ENCODE measurements around the gene UBAC1.
"Not testable (repeated sequence)": the region's sequence is repeated elsewhere in the genome, so short reads cannot be mapped to it uniquely, and the experiment has no call there.

UBAC1 gene

DNA sequence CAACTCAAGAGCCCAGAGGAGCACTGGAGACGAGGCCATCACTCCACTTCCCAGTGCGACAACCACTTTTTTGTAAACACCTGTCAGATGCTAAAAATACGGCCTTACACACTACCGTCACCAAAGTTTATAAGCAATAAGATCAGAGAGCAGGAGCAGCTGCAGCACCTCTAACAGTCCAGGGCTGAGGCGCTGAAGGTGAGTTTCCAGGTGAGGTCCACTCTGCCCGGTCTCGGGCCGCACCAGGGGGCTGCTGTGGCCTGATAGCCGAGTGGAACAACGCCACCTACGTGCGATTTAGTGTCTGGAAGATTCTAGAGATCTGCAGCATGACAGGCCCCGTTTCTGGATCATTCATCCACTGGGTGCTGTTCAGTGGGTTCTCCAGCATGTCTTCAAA lies 28.1 kb downstream of the UBAC1 start:
- no peak for DNase-seq

DNA sequence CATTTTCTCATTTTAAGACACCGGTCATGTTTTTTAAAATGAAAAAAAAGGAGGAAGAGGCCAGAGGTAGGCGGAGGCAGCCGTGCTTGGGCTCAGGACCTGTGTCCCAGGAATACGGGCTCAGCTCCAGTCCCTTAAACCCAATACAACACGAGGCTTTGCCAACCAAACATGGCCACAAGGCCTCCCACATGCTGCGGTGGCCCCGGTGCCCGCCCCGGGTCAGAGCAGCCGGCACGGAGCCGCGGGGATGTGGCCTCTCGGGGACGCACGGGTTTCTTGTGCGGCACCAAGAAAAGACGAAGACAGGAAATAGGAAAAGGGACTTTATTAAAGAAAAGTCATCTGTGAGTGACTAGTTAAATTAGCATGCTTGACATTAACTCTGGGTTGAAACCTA lies 28.5 kb downstream of the UBAC1 start:
- no peak for DNase-seq

DNA sequence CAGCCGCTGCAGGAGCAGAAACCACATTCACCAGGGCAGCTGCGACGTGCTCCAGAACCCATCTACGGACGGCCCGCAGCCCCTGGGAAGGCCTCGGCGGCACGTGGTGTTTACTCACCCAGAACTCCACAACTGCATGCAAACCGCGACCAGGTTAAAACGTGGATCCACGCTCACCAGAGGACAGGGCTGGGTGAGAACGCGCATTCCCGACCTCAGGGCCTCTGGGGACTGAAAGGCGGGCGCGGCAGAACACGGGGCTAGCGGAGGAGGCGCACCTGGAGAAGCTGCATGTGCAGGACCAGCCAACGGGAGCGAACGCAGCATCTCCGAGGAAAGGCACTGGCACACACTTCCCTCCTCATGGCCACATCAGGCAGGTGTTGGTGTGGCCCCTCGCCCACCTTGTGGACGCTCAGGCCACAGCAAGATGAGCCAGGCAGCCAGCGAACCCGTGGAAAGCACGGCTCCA lies 29.8 kb downstream of the UBAC1 start:
- DNase-seq: no peak

DNA sequence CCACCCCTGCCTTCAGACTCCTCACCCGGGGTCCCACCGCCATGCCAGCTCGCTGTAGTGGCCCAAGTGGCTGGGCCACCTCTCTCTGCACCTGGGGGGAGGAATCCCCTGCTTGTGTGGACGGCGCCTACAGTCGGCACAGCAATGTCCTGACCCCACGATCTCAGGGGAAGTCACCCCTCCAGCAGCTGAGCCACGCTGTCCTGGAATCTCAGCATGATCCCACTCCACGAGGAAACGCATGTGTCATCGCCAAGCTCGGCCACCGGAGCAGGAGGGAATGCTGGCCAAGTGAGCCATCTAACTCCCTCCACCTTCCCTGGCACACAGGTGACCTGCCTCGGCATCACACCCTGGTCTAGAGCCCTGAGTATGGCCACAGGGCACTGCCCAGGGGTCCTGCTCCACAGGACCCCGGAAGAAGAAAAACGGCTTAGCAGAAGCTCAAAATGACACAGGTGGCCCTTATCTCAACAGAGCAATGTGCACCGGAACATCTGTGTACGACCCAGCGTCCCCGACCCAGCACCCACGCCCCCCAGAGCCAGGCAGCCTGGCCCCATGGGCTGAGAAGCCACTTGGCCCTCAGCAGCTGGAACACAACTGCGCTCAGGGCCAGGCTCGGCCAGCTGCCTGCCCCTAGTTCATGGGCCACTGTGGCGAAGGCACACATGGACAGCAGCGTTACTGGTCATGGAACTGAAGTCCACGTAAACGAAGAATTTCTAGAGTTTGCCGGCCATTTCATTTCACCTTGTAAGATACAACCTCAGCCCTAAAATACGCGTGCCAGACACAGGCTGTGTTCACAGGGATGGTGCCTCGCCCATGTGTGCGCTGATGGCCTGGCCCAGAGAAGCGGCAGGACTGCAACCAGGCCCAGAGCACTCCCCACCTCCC lies 30.5 kb downstream of the UBAC1 start:
- DNase-seq: no peak

DNA sequence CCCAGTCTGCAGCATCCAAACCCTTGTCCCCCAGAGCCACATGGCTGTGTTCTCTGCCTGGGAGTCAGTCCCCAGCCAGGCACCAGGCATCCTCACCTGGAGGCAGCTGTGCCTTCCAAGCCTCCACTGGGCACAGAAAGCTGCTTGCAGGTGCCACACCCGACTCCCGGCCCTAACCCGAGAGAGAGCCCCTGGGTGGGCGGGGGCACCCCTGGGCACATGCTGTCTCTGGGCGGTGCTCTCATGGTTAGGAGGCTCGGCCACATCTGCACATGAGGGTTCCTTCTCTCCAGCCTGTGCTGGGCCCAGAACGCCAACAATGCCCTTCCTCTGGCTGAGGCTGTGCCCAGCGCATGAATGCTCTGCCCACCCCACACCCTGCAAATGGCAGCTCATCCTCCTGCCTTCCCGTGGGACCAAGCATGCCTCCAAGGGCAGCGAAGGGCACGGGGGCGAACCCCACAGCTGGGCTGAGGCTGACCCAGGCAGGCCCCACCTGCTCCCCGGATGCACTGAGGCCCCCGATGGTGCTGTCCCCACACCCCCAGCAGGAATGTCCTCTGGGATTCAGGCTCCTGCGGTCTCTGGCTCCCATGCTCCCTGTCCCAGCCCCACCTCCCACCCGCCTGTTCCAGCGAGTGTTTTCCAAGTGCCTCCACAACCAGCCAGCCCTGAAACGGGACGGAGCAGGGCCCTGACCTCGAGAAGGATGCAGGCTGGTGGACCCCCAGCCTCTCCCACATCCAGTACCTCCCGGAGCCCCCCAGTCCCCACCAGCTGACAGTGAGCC lies 31.3 kb downstream of the UBAC1 start:
- no peak for DNase-seq

DNA sequence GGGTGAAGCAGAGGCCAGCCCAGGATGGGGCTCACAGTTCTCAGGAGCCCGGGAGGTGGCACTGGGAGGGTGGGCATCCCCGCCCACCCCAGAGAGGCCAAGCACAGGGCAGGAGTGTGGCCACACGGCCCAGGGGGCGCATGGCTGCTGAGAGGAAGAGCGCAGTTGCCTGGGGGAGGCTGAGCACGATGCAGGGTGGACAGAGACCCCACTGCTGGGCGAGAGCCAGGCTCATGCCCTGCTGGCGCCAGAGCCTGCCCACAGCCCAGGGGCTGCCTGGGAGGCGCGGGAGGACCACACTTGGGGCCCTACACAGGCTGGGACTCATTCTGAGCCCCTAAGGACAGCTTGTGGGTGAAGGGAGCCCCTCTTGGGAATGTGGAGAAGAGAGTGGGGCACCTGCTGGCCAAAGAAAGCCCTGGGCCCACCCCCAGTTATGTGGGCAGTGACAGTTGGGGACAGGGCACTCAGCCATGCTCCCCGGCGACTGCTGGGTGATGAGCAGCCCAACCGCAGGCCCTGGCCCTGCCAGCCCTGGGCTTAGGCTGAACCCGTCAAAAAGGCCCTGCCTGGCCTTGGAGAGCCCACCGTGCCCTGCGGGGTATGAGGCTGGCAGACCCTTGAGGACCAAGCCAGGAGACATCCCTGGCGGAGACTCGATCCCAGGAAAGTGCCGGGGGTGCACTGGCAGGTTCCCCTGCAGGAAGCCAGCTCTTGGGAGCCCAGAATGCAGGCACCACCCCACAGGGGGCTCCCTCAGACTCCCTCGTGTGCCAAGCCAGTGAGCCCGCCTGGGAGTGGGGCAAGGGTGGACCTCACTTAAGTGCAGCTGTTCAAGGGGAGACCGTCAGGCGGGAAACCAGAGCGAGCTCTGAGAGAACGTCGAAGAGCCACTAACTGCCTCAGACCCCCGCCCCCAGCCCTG lies 32.2 kb downstream of the UBAC1 start:
- no peak for DNase-seq

DNA sequence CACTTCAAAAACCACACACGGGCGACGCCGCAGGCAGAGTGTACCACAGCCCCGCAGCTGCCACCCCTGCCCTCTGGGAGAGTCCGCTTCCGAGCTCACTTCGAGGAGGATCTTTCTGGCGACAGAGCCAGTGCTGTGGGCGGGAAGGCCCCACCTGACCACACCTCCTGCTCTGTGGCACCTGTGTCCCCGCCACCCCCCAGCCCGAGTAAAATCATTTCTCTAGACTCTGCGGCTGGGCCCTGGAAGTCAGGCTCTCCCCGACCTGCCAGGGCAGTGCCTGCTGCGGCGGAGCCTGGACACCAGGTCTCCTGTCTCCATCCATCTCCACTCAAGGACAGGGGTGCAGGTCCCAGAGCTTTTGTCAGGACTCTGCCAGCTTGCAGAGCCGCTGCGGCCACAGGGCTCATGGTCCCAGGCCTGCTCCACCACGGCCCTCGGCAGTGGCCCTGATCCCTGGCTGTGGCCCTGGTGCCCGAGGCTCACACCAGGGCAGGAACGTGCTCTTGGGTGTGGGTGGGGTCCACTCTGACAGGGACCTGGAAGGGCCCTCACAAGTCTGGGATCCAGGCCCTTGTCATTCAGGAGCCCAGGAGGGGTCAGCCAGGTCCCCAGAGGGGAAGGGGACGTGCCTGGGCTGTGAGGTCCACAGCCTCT lies 33.0 kb downstream of the UBAC1 start:
- no peak for DNase-seq

DNA sequence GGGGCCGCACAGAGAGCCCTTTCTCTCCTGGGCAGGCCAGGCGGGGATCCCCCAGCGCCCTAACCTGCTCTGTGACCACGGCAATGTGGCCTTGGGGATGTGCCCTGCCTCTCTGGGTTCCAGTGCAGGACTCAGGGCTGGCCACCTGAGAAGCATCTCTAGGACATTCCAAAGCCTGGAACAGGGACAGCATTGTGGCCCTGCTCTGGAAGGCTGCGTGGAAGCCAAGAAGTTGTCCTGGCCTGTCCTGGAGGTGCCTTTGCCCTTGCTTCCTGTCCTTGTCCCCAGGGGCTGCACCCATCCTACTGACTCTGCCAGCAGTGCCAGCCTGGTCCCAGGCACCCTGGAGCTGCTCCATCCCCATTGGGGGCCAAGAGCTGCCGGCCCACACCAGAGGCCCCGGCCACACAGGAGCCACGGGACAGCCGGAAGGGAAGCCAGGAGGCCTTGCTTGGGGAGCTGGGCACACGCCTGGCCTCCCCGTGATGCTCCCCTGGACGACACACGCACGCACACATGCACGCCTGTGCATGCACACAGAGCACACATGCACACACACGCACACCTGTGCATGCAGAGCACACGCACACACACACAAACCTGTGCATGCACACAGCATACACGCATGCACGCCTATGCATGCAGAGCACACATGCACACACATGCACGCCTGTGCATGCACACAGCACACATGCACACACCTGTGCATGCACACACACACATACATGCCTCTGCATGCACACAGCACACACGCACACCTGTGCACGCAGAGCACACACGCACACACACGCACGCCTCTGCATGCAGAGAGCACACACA lies 33.8 kb downstream of the UBAC1 start:
- no peak for DNase-seq

DNA sequence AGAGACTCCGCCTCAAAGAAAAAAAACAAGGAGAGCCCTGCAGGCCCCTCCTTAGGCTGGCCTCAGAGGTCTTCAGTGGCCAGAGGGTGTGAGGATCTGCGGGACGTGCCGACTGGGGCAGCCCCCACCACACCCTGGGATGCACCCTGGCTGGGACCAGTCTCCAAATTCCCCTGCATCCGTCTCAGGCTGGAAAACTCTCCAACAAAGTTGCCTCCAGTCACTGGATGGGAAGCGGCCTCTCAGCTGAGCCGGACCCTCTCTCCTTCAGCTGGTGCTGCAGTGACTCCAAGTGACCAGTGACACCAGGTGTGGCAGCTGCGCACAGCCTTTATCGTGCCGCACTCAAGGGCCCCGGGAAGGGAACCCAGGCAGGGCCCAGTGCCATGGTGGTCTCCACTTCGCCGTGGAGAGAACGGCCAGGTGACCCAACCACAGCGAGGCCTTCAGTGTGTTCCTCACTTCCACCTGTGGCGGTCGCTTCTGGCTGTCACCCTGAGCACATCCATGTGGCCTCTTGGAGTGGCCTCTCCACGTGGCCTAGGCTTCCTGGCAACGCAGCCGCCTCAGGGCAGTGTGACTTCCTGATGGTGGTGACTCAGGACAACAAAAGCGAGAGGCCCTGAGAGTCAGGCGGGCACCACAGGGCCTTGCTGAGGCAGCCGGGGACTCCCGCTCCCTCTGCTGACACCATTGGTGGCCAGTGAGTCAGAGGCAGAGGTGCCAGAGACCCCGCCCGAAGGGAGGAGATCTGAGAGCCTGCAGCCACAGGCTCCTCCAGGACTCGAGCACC lies 34.6 kb downstream of the UBAC1 start:
- peak; percentile 82 for DNase-seq

DNA sequence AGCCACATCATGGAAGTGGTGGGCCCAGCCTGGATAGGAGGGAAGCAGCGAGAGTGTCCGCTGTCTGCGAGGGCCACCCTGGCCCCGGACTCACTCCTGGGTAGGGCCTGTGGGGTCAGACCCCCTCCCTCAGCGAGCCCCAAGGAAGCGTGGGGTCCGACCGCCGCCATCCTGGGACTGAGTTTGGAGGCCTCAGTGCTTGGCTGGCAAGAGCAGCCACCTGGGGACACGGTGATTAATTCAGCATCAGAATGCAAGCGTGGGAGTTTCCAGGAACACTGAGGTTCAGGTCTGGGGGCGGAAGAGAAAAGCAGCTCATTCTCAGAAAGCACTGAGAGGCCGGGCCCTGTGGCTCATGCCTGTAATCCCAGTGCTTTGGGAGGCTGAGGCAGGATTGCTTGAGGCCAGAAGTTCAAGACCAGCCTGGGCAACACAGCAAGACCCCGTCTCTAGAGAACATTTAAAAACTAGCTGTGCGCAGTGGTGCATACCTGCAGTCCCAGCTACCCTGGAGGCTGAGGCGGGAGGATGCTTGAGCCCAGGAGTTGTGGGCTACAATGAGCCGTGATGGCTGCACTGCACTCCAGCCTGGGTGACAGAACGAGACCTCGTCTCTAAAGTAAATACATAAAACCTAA lies 35.6 kb downstream of the UBAC1 start:
- no peak for DNase-seq

DNA sequence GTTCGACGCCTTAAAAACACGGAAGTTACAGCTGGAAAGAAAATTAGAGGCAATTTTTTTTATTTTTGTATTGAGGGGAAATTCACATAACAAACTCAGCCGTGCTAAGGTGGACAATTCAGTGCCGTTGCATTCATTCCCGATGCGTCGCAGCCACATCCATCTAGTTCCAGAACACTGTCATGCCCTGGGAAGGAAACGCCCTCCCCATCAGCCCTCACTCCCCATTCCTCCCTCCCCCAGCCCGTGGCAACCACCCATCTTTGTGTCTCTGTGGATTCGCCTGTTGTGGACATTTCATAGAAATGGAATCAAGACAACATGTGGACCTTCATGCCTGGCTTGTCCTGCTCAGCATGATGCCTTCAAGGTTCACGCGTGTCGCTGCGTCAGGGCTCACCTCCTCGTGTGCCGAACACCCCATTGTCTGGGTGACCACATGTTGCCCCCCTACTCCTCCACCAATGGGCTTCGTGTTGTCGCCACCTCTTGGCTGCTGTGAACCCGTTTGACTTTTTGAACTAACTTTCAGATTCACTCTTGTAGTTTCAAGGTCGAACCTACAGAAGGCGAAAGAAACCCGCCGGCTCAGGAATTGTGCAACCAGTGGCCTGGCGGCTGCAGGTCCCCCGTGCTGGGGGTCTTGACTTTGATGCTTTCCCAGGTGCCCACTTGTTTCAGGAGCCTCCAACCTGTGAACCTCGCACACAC lies 36.4 kb downstream of the UBAC1 start:
- no peak for DNase-seq

DNA sequence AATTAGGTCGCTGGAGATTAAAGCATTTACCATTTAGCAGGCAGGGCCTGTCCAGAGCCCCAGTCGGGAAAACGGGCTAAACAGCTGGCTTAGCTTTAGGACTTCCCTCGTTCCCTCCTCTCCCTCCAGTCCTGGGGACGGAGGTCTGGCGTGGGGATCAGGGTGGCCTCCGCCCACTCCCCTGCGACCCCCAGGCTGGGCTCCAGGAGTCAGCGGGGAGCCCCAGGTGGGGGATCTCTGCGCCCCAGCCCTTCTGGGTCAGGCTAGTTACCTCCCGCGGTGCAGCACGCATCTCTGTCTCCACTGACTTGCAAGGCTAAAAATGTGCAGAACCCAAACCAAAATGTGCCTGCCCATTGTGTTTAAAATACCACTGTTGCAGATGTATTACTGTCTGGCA lies 37.7 kb downstream of the UBAC1 start:
- DNase-seq: no peak

DNA sequence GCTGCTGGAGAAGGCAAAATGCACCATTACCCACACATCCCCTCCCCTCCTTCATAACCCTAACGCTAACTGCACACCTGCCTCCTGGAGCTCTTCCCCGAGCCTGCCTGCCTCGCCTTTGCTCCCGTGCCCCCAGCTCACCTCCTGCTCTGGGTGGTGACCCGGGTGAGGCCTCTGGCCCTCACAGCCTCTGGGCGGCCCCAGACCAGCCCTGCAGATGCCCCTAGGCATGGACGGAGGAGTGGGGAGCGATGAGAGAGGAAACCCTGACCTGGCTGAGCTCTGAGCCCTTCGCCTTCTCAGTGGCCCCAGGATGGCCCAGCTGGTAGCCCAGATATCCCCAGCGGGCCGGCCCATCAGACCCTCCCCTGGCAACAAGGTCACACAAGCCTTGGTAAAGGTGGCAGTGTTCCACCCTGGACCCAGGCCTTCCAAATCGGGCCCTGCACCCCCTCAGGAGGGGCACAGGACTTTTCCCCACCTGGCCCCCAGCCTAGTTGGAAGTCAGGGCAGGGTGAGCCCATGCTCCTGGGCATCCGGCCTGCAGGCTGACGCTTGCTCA lies 39.3 kb downstream of the UBAC1 start:
- no peak for DNase-seq

DNA sequence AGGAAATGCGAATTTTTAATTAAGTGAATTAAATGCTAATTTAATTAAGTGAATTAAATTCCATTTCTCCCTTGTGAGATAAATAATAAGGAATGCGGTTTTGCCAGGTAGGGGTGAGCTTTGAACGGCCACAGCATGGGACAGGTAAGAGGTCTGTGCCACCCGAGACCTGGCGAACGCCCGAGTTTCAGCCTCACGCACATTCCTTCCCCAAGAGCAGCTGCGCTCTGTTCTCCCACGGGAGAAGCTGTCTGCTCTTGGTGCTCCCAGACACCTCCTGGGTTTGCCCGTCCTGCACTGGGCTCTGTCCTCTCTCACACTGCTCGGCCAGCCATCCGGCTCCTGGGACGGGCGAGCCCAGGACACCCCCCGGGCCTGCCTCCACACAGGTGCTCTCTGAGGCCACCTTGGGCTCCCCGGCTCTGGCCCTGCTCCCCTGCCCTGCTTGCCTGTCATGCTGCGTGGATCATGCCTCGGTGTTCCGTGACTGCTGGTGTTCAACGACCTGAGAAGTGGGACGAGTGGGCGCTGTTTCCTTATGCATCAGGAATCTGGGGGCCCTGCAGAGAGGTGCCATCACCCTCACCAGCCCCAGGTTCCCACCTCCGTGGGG lies 40.1 kb downstream of the UBAC1 start:
- DNase-seq: no peak

DNA sequence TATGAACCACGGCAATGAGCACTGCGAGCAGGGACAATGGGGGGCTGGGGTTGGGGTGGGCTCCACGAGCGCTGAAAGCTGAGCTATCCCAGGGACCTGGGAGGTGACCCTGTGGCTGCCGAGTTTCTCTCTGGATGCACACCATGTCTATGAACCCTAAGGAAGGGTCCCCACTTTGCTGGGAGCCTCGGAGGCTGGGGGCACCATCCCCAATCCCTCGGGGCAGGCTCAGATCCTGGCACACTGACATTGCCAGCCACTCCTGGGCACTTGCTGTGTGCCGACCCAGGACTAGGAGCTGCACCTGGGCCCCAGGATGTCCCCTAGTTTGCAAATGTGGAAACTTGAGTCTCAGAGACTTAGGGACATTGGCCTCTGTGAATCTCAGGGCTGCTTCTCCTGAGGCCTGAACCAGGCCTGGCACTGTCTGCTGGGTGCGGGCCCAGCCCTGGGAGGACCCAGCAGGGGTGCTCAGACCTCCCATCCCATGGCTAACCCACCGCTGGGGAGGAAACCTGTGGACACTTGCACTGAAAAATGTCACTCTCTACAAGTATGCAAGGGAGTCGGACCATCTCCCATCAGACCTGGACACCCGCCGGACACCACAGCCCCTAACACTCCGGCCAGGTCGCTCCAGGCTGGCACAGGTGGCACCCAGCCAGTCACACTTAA lies 40.8 kb downstream of the UBAC1 start:
- DNase-seq: no peak

DNA sequence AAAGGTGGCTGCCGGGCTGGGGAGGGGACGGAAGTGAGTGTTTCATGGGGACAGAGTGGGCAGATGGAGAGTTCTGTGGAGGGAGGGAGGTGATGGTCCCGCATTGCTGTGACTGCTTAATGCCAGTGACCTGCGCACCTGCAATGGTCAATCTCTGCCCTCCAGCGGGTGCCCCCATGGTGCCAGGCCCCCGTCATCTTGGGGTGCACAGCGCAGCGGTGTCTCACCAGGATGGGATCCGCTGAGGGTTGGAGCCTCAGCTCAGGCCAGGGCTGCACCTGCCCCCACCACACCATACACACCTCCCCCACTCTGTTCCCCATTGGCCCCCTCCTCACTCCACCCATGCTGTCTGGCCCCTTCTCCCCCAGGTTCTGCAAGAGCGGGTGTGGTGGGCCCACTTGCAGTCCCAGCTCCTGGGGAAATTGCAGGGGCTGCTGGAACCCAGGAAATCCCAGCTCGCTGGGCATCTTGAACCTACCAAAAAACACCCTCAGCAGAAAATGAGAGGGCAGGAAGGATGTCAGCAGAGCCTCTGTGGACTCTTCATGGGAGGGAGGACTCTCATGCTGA lies 41.8 kb downstream of the UBAC1 start:
- DNase-seq: no peak

DNA sequence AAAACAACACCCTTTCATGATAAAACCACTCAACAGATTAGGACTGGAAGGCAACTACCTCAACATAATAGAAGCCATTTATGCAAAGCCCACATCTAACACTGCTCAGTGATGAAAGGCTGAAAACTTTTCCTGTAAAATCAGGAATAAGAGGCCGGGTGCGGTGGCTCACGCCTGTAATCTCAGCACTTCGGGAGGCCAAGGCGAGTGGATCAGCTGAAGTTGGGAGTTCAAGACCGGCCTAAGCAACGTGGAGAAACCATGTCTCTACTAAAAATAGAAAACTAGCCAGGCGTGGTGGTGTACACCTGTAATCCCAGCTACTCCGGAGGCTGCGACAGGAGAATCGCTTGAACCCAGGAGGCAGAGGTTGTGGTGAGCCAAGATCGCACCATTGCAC lies 44.9 kb downstream of the UBAC1 start:
- DNase-seq: not testable (repeated sequence)

DNA sequence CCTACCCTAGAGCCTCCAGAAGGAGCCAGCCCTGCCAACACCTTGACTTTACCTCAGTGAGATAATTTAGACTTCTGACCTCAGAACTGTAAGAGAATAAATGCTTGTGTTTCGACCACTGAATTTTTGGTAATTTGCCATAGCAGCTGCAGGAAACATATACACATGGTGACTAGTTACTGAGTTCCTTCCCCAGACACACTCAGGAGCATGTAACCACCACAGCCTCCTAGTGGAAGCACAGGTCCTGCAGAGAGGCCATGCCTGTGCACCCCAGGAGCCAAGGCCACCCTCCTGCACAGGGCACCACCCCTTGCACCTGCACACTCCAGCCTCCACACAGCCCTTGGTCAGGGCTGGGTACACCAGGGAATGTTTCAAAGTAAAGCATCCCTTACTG lies 46.3 kb downstream of the UBAC1 start:
- no peak for DNase-seq

All from CD4-positive, alpha-beta T cell treated with Interleukin-15 for 1 hour (primary cell).